Stimulated activated CD8-positive, alpha-beta memory T cell treated with anti-CD3 and anti-CD28 coated beads, Interleukin-12 subunit alpha, Interleukin-12 subunit beta, amount 100 ng/mL, for 24 hours (primary cell): Measurements from ENCODE around the gene PPP1R9B.

Experiments
- DNase-seq: peaks from one replicate; pipeline ENCODE4 v3.0.0-alpha.2; 2020; ENCODE audit errors: extremely low read depth

PPP1R9B gene

DNA sequence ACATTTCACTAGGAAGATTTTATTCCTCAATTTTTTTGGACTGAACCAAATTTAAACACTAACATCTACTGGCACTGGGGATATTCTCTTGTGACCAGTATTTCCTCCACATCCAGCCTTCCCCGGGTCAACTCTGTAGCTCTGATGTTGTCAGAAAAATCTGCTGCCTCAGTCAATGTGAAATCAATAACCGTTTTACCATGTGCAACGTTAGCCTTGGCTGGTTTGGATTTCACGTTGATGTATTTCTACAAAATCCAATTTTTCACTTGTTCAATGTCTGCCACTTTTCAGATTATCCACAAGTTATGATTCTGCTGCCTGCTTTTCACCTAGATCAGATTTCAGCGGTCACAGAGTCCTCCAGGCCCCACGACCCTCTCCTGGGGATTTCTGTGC is 22.5 kb upstream of the PPP1R9B start:
- no peak for DNase-seq

DNA sequence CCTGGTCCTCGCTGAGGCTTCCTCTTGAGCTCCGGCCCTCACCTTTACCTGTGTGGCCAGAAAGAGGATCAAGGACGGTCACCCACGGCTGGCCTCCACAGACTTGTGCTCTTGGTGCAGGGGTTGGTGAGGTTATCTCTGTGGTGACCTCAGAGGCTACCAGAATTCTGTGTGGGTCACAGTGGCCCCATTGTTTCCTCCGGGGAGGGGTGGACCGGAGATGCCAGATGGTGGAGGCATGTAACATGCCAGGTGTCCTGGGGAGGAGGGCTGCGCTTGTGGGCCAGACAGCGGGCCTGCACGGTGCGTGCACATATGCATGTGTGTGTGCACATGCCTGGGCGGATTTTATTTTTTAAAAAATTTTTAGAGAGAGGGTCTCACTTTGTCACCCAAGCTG is 21.7 kb upstream of the PPP1R9B start:
- DNase-seq: no peak

DNA sequence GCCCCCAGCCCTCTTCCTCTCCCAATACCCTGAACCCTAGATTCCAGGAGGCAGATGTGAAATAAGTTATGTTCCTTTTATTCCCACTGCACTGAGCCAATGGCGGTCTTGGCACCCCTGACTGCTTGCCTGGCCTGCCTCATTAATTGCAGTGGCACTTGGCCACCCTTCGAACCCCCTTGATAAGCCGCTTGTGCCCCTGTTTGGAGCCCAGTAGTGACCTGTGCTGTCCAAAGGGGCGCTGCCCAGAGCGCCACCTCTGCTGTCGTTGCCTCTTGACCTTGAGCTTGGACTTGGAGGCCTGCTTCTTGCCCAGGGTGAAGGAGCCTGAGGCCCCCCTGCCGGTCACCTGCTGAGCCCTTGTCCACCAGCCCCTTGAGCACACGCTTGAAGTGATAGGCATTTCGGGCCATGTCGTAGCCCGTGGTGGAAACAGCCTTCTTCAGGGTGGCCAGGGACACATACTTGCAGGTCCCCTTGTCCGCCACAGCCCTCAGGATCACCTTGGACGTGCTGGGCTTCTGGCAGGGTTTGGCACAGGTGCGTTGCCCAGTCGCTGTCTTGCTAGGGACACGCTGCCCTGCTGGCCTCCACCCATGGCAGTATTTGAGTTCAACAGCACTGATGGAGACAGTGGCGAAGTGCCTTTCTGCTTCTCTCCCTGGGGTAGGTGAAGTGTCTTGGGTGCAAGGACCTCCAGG is 21.0 kb upstream of the PPP1R9B start:
- DNase-seq: no peak

DNA sequence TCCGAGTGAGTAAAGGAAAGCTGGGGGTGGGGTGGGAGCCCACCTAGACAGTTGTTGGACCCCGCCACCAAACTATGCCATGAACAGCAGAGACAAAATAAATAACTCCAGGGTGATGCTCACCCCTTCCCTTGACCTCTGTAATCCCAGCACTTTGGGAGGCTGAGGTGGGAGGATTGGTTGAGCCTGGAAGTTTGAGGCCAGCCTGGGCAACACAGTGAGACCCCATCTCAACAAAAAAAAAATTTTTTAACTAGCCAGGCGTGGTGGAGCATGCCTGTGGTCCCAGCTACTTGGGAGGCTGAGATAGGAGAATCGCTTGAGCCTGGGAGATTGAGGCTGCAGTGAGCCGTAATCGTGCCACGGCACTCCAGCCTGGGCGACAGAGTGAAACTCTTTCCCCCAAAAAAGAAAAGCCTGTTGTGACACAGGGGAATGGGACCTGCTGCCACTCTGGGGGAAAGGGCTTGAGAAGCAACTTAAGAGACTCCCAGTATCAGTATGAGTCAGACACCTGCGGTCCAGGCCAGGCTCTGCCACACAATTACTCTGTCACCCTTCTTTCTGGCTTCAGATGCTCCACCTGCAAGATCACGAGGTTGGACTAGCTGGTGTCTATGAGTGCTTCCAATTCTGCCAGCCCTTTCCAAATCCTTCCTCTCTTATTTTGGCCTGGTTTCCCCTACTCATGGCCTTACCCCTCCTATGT is 20.3 kb upstream of the PPP1R9B start:
- no peak for DNase-seq

DNA sequence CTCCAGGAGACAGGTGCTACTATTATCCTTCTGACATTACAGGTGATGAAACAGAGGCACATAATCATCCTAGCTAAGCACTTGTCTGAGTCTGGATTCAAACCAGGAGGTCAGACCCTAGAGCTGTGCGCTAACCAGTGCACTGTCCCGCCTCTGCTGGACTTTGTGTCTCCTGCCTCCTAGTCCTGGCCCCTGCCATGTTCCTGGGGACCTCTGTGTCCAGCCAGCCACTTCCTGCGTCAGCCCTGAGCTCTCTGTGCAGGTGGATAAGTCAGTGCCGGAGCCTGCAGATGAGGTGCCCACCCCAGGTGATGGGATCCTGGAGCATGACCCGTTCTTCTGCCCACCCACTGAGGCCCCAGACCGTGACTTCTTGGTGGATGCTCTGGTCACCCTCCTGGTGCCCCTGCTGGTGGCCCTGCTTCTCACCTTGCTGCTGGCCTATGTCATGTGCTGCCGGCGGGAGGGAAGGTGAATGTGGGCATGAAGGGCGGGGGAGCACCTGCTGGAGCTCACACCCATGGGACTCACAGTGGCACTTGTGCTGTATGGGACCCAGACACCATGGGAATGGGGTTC is 19.5 kb upstream of the PPP1R9B start:
- DNase-seq: no peak

DNA sequence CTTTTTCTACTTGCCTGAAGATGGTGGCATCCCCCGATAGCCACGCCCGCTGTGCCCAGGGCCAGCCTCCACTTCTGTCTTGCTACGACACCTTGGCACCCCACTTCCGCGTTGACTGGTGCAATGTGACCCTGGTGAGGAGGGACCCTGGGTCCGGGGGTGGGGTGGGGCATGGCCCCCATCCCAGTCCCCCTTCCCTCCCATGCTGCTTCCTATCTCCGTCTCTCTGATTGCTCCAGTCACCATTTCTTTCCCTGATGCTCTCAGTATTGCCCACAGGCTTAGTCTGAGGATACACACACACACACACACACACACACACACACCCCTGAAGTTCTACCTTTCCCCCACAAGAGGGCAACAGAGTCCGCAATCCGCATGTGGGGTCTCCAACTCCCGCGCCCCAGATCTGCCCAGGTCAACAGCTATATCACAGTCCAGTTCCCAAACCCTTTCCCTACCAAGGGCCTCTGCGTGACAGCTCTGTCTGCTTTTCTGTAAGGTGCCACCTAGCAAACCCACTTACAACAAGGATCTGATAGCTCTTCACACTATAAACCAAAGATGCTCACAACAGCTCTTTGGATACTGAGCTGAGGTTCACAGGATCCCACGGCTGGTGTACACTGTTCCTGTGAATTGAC is 18.8 kb upstream of the PPP1R9B start:
- DNase-seq: no peak

DNA sequence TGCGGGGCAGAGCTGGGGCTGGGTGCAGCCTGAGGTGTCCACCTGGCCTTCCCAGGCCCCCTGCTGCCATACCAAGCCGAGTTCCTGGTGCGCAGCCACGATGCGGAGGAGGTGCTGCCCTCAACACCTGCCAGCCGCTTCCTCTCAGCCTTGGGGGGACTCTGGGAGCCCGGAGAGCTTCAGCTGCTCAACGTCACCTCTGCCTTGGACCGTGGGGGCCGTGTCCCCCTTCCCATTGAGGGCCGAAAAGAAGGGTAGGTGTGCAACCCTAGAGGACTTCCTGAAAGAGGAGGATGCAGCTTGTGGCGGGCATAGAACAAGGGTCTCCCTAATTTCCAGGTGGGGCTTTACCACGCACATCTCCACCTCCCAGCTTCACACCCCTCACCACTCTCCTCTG is 17.8 kb upstream of the PPP1R9B start:
- DNase-seq: no peak

DNA sequence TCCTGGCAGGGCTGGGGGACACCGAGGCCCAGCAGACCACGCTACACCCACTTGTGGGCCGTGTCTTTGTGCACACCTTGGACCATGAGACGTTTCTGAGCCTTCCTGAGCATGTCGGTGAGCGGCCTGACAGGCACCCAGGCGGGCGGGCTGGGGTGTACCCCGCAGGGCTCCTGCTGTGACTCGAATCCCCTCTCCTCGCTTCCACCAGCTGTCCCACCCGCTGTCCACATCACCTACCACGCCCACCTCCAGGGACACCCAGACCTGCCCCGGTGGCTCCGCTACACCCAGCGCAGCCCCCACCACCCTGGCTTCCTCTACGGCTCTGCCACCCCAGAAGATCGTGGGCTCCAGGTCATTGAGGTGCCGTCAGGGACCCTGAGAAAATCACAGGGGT is 16.9 kb upstream of the PPP1R9B start:
- DNase-seq: no peak

DNA sequence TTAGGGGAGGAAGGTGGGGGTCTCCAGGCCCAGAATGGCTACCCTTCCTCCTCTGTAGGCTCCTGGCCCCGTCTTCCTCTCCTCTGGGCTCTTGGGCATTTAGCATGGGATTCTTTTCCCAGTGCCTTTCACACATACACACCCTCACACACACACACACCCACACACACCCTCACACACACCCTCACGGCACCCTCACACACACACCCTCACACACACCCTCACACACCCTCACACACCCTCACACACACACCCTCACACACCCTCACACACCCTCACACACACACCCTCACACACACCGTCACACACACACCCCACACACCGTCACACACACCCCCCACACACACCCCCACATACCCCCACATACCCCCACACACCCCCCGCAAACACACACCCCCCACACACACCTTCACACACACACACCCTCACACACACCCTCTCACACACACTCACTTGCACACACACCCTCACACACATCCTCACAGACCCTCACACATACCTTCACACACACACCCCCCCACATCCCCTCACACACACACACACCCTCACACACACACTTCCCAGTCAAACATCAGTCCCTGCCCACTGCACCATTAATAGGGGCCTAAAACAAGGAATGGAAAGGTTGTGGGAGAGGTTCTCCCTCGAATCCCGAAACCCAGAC is 16.2 kb upstream of the PPP1R9B start:
- DNase-seq: no peak

DNA sequence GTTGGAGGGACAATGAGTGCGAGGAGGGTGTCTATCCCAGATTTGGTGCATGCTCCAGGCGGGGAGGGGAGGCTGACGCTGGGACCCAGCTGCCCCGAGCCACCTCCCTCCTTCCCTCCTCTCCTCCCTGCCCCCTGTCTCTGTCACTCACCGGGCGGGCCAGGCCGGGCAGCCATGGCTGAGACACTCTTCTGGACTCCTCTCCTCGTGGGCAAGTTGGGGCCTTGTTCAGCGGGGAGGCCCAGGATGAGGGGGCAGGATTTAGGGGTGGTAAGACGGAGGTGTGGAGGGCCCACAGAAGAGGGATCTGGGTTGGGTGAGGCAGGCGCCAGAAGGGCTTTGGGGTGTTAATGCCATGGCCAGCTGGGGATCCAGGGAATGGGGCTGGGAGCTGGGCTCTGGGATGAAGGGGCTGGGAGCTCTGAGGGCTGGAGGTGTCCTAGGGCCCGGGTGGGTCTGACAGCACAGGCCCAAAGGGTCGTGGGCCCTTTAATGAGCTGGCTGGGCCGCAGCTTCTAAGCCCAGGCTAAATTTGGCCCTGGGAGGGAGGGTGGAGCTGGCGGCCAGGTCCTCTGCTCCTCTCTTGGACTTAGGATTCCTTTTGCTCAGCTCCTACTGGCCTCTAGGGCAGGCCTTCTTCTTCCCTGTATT is 15.5 kb upstream of the PPP1R9B start, which contains the start of gene SGCA:
Gene SGCA, plus strand, starts transcription at position 139 of the 651 bp plus-strand sequence. Its CDS starts 36 bp downstream, at position 175.
- DNase-seq: no peak

DNA sequence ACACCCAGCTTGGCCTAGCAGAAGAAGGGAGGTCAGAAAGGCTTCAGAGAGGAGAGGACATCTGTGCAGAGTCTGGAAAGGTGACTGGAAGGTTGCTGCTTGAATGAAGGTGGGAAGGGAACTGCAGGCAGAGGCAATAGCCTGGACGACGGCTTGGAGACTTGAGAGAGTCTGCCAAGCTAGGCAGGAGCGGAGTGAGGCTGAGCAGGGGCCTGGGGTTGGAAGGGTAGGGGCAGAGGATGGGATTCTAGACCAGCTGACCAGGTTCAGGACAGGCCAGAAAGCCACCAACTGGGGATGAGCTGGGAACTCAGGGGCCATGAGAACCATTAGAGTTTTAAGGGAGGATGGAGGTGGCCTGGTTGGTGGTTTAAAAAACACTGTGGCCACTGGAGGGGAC is 15.0 kb upstream of the PPP1R9B start:
- no peak for DNase-seq

DNA sequence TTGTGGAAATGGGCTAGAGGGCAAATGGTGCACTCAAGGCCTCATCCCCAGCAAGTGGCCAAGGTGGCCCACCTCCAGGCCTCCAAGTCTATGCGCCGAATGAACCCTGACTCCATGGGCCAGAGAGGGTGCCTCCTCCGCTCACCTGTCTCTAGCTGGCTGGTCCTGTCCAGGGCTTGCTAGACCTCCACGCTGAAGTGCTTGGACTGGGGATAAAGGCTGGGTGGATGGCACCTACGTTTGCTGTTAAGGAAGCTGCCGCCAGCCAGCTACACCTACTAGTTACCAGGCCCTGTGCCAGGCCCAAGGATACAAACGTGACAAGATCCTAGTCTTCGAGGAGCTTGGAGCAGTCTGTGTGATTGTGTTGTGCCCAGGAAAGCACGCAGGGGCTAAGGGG is 14.6 kb upstream of the PPP1R9B start:
- DNase-seq: no peak

DNA sequence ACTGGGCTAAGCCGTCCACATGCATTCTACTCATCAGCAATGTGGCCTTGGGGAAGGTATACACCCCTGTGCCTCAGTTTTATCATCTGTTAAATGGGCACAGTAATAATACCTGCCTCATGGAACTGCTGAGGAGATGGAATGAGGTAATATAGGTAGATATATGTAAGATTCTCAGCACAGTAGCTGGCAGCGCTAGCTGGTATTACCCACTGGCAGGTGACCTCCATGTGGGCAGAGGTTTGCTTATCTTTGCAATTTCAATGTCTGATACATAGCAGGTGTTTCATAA is 14.2 kb upstream of the PPP1R9B start:
- no peak for DNase-seq

DNA sequence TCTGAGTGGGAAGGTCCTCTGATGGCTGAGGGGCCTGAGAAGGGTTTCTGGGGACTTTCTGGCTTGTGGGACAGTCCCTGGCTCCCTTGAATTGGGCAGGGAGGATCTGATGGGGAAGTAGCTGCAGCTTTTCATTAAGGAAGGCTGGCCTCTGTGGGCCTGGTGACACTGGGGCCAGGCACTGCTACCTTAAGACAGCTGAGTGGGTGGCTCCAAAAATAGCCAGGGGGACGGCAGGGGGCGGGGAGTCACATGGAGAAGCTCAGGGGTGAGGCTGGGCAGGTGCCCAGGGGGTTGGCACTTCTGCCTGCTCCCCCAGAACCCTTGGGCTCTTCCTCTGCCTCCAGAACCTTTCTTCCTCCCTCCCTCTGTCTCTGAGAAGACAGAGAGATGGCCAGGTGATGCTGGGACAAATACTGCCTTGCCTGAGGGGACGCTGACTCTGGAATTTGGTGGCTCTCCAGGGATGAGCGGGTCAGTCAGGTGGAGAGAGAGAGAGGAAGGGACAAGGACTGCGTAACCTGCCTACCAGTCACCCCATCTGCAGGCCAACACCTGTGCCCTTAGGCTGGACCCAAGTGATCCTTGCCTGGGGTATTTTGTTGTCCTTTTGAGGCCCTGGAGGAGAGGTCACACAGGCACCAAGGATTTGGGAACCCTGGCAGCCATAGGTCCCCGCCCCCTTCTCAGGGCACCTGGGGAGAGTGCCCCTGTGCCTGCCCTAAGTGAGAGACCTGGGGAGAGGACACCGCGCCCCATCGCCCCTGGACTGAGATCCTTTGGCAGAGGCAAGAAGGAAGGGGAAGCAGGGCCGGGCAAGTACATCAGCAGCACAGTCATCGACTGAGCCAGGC is 13.6 kb upstream of the PPP1R9B start:
- no peak for DNase-seq

DNA sequence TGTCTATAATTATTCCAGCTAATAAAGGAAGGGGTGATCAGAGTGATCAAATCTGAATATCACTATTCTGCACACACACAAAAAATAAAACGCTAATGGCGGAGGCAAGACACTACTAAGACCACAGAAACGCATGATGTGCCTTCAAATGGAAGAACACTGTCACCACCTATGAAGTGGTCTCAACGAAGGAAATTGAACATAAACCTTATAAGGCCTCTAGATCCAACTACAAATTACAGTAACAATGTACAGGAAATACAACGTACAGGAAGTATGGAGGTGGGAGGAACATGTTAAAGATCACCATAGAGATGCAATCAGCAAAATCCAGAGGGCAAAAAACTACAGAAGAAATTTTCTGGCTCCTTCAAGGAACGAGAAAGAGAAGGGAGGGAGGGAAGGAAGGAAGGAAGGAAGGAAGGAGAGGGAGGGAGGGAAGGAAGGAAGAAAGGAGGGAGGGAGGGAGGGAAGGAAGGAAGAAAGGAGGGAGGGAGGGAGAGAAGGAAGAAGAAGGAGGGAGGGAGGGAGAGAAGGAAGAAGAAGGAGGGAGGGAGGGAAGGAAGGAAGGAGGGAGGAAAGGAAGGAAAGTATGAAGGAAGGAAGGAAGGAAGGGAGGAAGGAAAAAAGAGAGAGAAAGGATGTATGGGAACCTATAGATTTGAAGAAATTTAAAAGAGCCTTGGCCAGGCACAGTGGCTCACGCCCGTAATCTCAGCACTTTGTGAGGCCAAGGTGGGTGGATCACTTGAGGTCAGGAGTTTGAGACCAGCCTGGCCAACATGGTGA is 12.2 kb upstream of the PPP1R9B start:
- no peak for DNase-seq

DNA sequence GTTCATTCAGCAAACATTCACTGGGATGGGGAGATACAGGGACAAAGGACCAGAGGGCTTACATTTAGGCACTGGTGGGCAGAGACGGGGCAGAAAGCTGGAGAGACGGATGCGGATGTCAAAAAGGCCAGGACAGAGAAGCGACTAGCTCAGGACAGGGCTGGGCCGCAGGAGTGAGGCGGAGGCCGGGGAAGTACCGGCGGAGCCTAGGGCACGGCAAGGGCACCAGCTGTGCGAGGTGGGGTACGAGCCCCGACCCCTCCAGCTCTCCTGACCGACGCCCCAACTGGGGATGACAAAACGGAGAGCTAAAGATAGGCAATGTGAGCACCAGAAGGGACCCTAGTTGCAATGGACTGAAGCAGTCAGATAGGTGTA is 11.4 kb upstream of the PPP1R9B start:
- DNase-seq: no peak

DNA sequence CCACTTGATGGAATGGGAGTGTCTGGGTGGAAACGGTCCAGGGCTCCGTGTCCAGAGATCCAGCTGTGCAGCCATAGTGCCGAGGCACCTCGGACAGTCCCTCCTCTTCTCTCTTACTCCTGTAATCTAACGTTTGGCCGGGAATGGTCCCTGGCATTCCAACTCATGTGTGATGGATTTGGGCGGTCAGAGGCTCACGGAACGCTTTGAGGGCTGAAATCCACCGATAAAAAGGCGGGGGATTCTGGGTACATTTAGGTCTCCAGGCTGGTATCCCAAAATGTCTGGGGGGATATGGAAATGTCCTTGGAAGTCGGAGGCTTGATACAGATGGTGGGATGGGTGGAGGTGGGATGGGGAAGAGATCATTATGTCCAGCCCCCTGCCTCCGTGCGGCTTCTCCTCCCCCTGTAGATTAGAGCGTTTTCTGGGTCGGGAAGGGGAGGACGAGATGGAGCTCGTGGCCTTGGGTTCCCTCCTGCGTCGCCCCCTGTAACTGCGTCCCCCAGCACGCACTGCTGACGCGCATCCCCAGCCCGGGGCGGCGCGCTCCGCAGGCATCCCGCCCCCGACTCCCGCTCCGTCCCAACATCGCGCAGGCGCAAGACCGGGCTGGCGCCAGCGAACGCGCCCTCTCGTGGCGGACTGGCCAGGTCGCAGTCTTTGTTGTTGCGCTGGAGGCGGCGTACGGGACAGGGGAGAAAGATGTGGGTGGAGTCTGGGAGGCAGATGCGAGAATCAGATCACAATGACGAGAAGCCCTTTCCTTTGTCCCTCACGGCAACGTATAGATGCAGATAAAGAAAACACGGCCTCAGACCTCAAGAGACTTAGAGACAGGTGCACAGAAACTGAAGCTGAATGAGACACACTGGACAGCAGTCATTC is 10.8 kb upstream of the PPP1R9B start:
- peak; percentile 89 for DNase-seq

DNA sequence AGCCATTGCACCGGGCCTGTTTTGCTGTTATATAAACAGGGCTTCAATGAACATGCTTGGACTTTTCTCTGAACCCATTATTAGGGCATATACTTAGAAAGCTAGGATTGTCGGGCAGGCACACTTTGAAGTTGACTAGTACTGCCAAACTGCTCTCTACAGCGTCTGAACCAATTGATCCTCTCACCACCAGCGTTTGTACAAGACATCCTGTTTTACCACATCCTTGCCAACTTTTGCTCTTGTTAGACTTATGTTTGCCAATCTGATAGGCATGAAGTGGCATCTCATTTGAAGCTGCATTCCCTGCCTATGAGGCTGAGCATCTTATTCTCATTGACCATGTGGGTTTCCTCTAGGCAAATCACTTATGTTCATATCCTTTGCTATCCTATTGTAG is 7.4 kb upstream of the PPP1R9B start:
- DNase-seq: no peak
